Caki2 (cell line): Measurements from ENCODE around the gene TRPM4. TPM values are rescaled to one million over a fixed set of nuclear protein-coding genes. Genes with fewer than 3 reads are reported as not detected.

Experiments
- DNase-seq: peaks from one replicate; pipeline ENCODE4 v3.0.0-alpha.2; 2015; ENCODE audit warnings: low read depth
- in situ Hi-C: cut with HindIII; loops from 2 replicates; pipeline ENCODE4 v1.10.0; 2016; ENCODE audit warnings: low sequenced_read_pairs, low pct_unique_long_range_greater_than_20kb, mixed read lengths
- total RNA-seq: library from RNA; depleted of rRNA; stranded (reverse); fragments of >200 nt; shearing (Covaris generic); gene quantifications from 2 replicates; pipeline ENCODE4 v1.2.3, GENCODE V29; 2014; ENCODE audit warnings: low replicate concordance; rRNA removed

The TRPM4 gene
- total RNA-seq, 1 experiment from 2014 or later: 18.2 TPM

GRCh38 chr19:49247676-49248075 is 90.1 kb downstream of the TRPM4 start:
- no peak for DNase-seq
- in situ Hi-C loops: no loop called here

GRCh38 chr19:49249933-49250332 is 92.3 kb downstream of the TRPM4 start:
- no peak for DNase-seq
- in situ Hi-C loops: no loop called here

GRCh38 chr19:49255674-49256073 is 98.1 kb downstream of the TRPM4 start:
- in situ Hi-C loops: no loop called here
- DNase-seq: no peak

GRCh38 chr19:49256691-49257090 is 99.1 kb downstream of the TRPM4 start:
- no peak for DNase-seq
- in situ Hi-C loops: no loop called here

Other genes with a start within 250 kb of the TRPM4 start
- 1.6 and 4.4 TPM in 2 replicates for gene DHDH, start 224.1 kb upstream of the TRPM4 start, total RNA-seq
- 188 and 220 TPM in 2 replicates for gene BAX, start 202.9 kb upstream of the TRPM4 start, total RNA-seq
- 13,494 and 14,762 TPM in 2 replicates for gene FTL, start 192.5 kb upstream of the TRPM4 start, total RNA-seq
- 31.3 and 32.3 TPM in 2 replicates for gene GYS1, start 164.5 kb upstream of the TRPM4 start, total RNA-seq
- gene RUVBL2, start 163.9 kb upstream of the TRPM4 start, total RNA-seq: 493 and 608 TPM in 2 replicates
- gene LHB, start 140.7 kb upstream of the TRPM4 start, total RNA-seq: not detected in 2 replicates
- gene CGB3, start 133.5 kb upstream of the TRPM4 start, total RNA-seq: not detected in 2 replicates
- 3.7 TPM in 1 of 2 replicates, not detected in the other for gene CGB2, start 125.9 kb upstream of the TRPM4 start, total RNA-seq
- not detected in 2 replicates for gene CGB1, start 120.9 kb upstream of the TRPM4 start, total RNA-seq
- gene CGB5, start 113.9 kb upstream of the TRPM4 start, total RNA-seq: not detected in 2 replicates
- gene CGB8, start 108.7 kb upstream of the TRPM4 start, total RNA-seq: 1.7 TPM in 1 of 2 replicates, not detected in the other
- gene CGB7, start 100.0 kb upstream of the TRPM4 start, total RNA-seq: 1.7 and 4.1 TPM in 2 replicates
- gene NTF4, start 93.0 kb upstream of the TRPM4 start, total RNA-seq: 4.0 TPM in 1 of 2 replicates, not detected in the other
- gene KCNA7, start 85.1 kb upstream of the TRPM4 start, total RNA-seq: not detected in 2 replicates
- 137 and 175 TPM in 2 replicates for gene SNRNP70, start 72.3 kb upstream of the TRPM4 start, total RNA-seq
- 6.1 and 9.7 TPM in 2 replicates for gene LIN7B, start 43.4 kb upstream of the TRPM4 start, total RNA-seq
- 0.71 TPM in 1 of 2 replicates, not detected in the other for gene C19orf73, start 38.6 kb upstream of the TRPM4 start, total RNA-seq
- 26.8 and 39.1 TPM in 2 replicates for gene PPFIA3, start 38.2 kb upstream of the TRPM4 start, total RNA-seq
- gene HRC, start 2.4 kb upstream of the TRPM4 start, total RNA-seq: not detected in 2 replicates
- gene SLC6A16, start 167.4 kb downstream of the TRPM4 start, total RNA-seq: 0.90 and 1.6 TPM in 2 replicates
- gene CD37, start 177.6 kb downstream of the TRPM4 start, total RNA-seq: not detected in 2 replicates
- 36.8 and 42.4 TPM in 2 replicates for gene TEAD2, start 204.6 kb downstream of the TRPM4 start, total RNA-seq
- gene DKKL1, start 206.1 kb downstream of the TRPM4 start, total RNA-seq: 0.30 TPM in 1 of 2 replicates, not detected in the other
- gene KASH5, start 230.5 kb downstream of the TRPM4 start, total RNA-seq: 0.30 TPM in 1 of 2 replicates, not detected in the other